ENCODE results near the gene CASQ1.

CASQ1 gene

GRCh38 chr1:160168016-160168415 is 22.4 kb upstream of the CASQ1 start:
- ATAC-seq = no peak
- TF ChIP-seq TSHZ2 (CRISPR knock-in tag; IDR thresholded peaks at IDR 0.05) (no peak), CSRNP3 (CRISPR knock-in tag; IDR thresholded peaks at IDR 0.05) (no peak), SNAI2 (CRISPR knock-in tag; IDR thresholded peaks at IDR 0.05) (no peak), ZNF565 (CRISPR knock-in tag; conservative IDR thresholded peaks at IDR 0.05; ENCODE audit: low read depth) (no peak), ESRRG (CRISPR knock-in tag; IDR thresholded peaks at IDR 0.05) (no peak), BACH2 (CRISPR knock-in tag; IDR thresholded peaks at IDR 0.05; ENCODE audit: borderline replicate concordance) (no peak), POU6F1 (CRISPR knock-in tag; IDR thresholded peaks at IDR 0.05; ENCODE audit: borderline replicate concordance, low read depth) (no peak), RARB (CRISPR knock-in tag; IDR thresholded peaks at IDR 0.05) (no peak), PPARA (CRISPR knock-in tag; IDR thresholded peaks at IDR 0.05; ENCODE audit: borderline replicate concordance) (no peak), TOX (CRISPR knock-in tag; IDR thresholded peaks at IDR 0.05; ENCODE audit: borderline replicate concordance) (no peak), GLIS3 (CRISPR knock-in tag; IDR thresholded peaks at IDR 0.05) (no peak), CSDC2 (CRISPR knock-in tag; IDR thresholded peaks at IDR 0.05) (no peak), ZNF8 (CRISPR knock-in tag; IDR thresholded peaks at IDR 0.05) (no peak), ZC3H10 (CRISPR knock-in tag; IDR thresholded peaks at IDR 0.05) (no peak), ZFP3 (CRISPR knock-in tag; IDR thresholded peaks at IDR 0.05) (no peak), ZNF70 (CRISPR knock-in tag; IDR thresholded peaks at IDR 0.05) (no peak), ISL1 (CRISPR knock-in tag; IDR thresholded peaks at IDR 0.05) (no peak)

GRCh38 chr1:160168609-160169369 is 21.6 kb upstream of the CASQ1 start:
- no peak for TF ChIP-seq PATZ1 (CRISPR knock-in tag; IDR thresholded peaks at IDR 0.05; ENCODE audit: borderline replicate concordance)
- TF ChIP-seq ESRRG (CRISPR knock-in tag; IDR thresholded peaks at IDR 0.05) = no peak
- no peak for TF ChIP-seq TSHZ2 (CRISPR knock-in tag; IDR thresholded peaks at IDR 0.05)
- no peak for TF ChIP-seq ZNF8 (CRISPR knock-in tag; IDR thresholded peaks at IDR 0.05)
- no peak for TF ChIP-seq SNAI2 (CRISPR knock-in tag; IDR thresholded peaks at IDR 0.05)
- no peak for TF ChIP-seq POU6F1 (CRISPR knock-in tag; IDR thresholded peaks at IDR 0.05; ENCODE audit: borderline replicate concordance, low read depth)
- no peak for TF ChIP-seq CSRNP3 (CRISPR knock-in tag; IDR thresholded peaks at IDR 0.05)
- no peak for ATAC-seq

Measured in SK-N-SH treated with all-trans-retinoic acid at 6 μM for 48 hours (cell line).